ENCODE data around the gene GRWD1. TPM values are rescaled to one million over a fixed set of nuclear protein-coding genes. Genes with fewer than 3 reads are reported as not detected.

GRWD1 gene
- total and polyA plus RNA-seq, 2 of the 8 experiments (the other 6 are each of a cell fraction or from before 2014, with no cell fraction given), result 36.9 to 61.9 TPM

DNA sequence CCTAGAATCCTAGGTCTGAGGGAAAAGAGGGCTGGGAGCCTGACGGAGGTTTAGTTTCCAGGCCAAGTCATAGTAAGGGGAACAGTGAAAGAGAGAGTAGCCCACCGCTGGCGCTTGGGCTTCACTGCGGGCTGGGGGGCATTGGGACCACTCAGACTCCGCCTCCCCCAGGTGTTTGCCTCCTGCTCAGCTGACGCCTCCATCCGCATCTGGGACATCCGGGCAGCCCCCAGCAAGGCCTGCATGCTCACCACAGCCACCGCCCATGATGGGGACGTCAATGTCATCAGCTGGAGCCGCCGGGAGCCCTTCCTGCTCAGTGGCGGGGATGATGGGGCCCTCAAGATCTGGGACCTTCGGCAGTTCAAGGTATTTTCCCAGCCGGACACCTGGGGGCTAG, 5.1 kb downstream of the GRWD1 start:
- H3K4me1 ChIP-seq (replicated peaks in 1 of 4; ENCODE audit: control insufficient read depth in 3 of 4, insufficient read depth in 4 of 4, low read length in 3 of 4), result peaks cover 0 to 1% (median 0%) of the 10 kb centered on the region in 4 experiments; a peak in 1 of 7 replicates
- H3K4me2 ChIP-seq (ENCODE audit: insufficient read depth in 1 of 2, low read depth in 2 of 2, low read length in 2 of 2), result no peak overlapping the region
- no peaks in the 10 kb centered on the region for H3K9me3 ChIP-seq (ENCODE audit: insufficient read depth in 2 of 2, low read depth in 1 of 2, low read length in 1 of 2)
- no peak overlapping the region for H3K18ac ChIP-seq (ENCODE audit: extremely low read depth, low read length)
- peaks cover 6% of the 10 kb centered on the region; the same call in 1 of the 2 replicates for H3K79me1 ChIP-seq (ENCODE audit: low read depth, low read length)
- no peak overlapping the region for H4K5ac ChIP-seq (ENCODE audit: insufficient read length, low read depth, low read length)
- no peak overlapping the region for H3K4me3 ChIP-seq (ENCODE audit: extremely low read depth in 1 of 4, insufficient read depth in 2 of 4, low read depth in 3 of 4, low read length in 4 of 4)
- no peak overlapping the region for H2AK5ac ChIP-seq (ENCODE audit: low read depth, low read length)
- DNase-seq (ENCODE audit: low read depth in 1 of 2, low spot score in 2 of 2) (no peak), FAIRE-seq (no peak)
- H2BK120ac ChIP-seq (replicated peaks; ENCODE audit: low read depth, low read length), result no peak overlapping the region
- peaks cover 26 to 64% (median 53%) of the 10 kb centered on the region in 4 experiments for H3K36me3 ChIP-seq (ENCODE audit: control insufficient read depth in 2 of 4, insufficient read depth in 4 of 4, low read length in 3 of 4)
- no peak overlapping the region for H3K27ac ChIP-seq (ENCODE audit: low read depth, low read length)
- H3K23ac ChIP-seq (ENCODE audit: insufficient read length), result no peak overlapping the region
- ChIA-PET CTCF (ENCODE audit: partially characterized antibody) (interaction anchor here (0.6 to 1.3 kb wide), 2 partner anchors 69 to 136 kb away, joined by 3 to 4 read pairs; no protein-coding TSS in a partner anchor), POLR2A (ENCODE audit: partially characterized antibody) (interaction anchor here (0.6 to 3.7 kb wide), 7 partner anchors 9 to 28 kb away, joined by 3 to 17 read pairs (median 4); no protein-coding TSS in a partner anchor)
- H4K8ac ChIP-seq (ENCODE audit: extremely low read depth, insufficient read depth, low read length), result no peak overlapping the region
- peaks cover 3% of the 10 kb centered on the region for H3K23me2 ChIP-seq (ENCODE audit: low read depth, low read length)
- no peak overlapping the region for H4K91ac ChIP-seq (replicated peaks; ENCODE audit: insufficient read length, low read length)
- H2BK20ac ChIP-seq (ENCODE audit: low read length), result no peak overlapping the region
- H2BK5ac ChIP-seq (ENCODE audit: low read depth, low read length), result no peak overlapping the region
- H2BK15ac ChIP-seq (ENCODE audit: low read length), result no peak overlapping the region
- H3K27me3 ChIP-seq (replicated peaks in 1 of 4; ENCODE audit: control insufficient read depth in 3 of 4, extremely low read depth in 1 of 4, insufficient read depth in 3 of 4, low read length in 3 of 4), result no peaks in the 10 kb centered on the region
- H4K20me1 ChIP-seq (replicated peaks in 1 of 2; ENCODE audit: control insufficient read depth in 1 of 2, insufficient read depth in 2 of 2, low read length in 2 of 2), result peaks cover 2 to 25% of the 10 kb centered on the region in 2 experiments
- H3K4ac ChIP-seq (replicated peaks; ENCODE audit: insufficient read length, low read depth, low read length), result no peak overlapping the region
- no peak overlapping the region for H3K14ac ChIP-seq (ENCODE audit: insufficient read length)
- peaks cover 0 to 8% of the 10 kb centered on the region in 2 experiments; a peak in 2 of 4 replicates for H3K79me2 ChIP-seq (ENCODE audit: control insufficient read depth in 1 of 2, insufficient read depth in 2 of 2, low read length in 2 of 2)
- H3K9ac ChIP-seq (replicated peaks in 1 of 4; ENCODE audit: extremely low read depth in 1 of 4, low read depth in 3 of 4, low read length in 3 of 4), result no peak overlapping the region
- H2AFZ ChIP-seq (ENCODE audit: low read length), result no peak overlapping the region
- no peak overlapping the region for H2BK12ac ChIP-seq (ENCODE audit: low read depth, low read length)
- H3K56ac ChIP-seq (replicated peaks; ENCODE audit: insufficient read length, low read depth, low read length), result no peak overlapping the region
- WGBS, 2 experiments (ENCODE audit: extremely low coverage in 1 of 2, insufficient coverage in 1 of 2, insufficient read length in 1 of 2, insufficient replicate concordance in 2 of 2, low coverage in 1 of 2, low lambda C conversion rate in 2 of 2, missing lambda C conversion rate in 1 of 2), result 99% methylated on average over 14 of the region's 15 CpGs; no CpG with 5 or more reads in 1 of the 2 experiments
